Common myeloid progenitor, CD34-positive (primary cell): Measurements from ENCODE around the gene C2CD2.

ENCODE experiments used
- CTCF ChIA-PET: fragments of 350-600 bp; sonication (Branson Sonifier 250); formaldehyde crosslinking; loops from one replicate; lab custom pipeline; 2021; ENCODE audit warnings: antibody characterized with exemption; lab: Charles Lee
- POLR2A ChIA-PET: fragments of 350-600 bp; sonication (Branson Sonifier 250); formaldehyde crosslinking; loops from one replicate; lab custom pipeline; 2021; ENCODE audit warnings: antibody characterized with exemption; lab: Charles Lee
- DNase-seq, 3 donors: peaks; one replicate each; pipeline versions ENCODE4 v3.0.0 to v3.0.0-alpha.2; 2013
- H3K27ac ChIP-seq, 2 experiments: 1 replicate in 1 of 2; 2 replicates in 1 of 2; pipeline ENCODE4 v1.7.0; 2013; ENCODE audit warnings: inconsistent platforms in 2 of 2, low read length in 2 of 2, mild to moderate bottlenecking in 2 of 2, low read depth in 1 of 2, moderate library complexity in 1 of 2; ENCODE audit not compliant: severe bottlenecking in 2 of 2, insufficient read depth in 1 of 2, poor library complexity in 1 of 2
- H3K27me3 ChIP-seq, 5 experiments: replicated peaks in 2 of 5; 1 replicate in 3 of 5; 2 replicates in 2 of 5; pipeline versions ENCODE4 v1.6.1 to v1.7.0; 2013; ENCODE audit warnings: low read length in 4 of 5, mild to moderate bottlenecking in 2 of 5, moderate library complexity in 2 of 5, inconsistent platforms in 1 of 5; ENCODE audit not compliant: insufficient read depth in 5 of 5, control insufficient read depth in 4 of 5
- H3K36me3 ChIP-seq, 4 experiments: 1 replicate in 2 of 4; 2 replicates in 2 of 4; pipeline versions ENCODE4 v1.6.1 to v1.7.0; 2013; ENCODE audit warnings: low read length in 3 of 4, control low read depth in 1 of 4, mild to moderate bottlenecking in 1 of 4; ENCODE audit not compliant: control insufficient read depth in 4 of 4, insufficient read depth in 4 of 4
- H3K4me1 ChIP-seq, 4 experiments: 1 replicate in 3 of 4; 2 replicates in 1 of 4; pipeline versions ENCODE4 v1.6.1 to v1.7.1; 2013; ENCODE audit warnings: low read length in 3 of 4, mild to moderate bottlenecking in 3 of 4, control low read depth in 1 of 4, inconsistent platforms in 1 of 4, moderate library complexity in 1 of 4; ENCODE audit not compliant: control insufficient read depth in 4 of 4, insufficient read depth in 4 of 4; ENCODE audit errors: control extremely low read depth in 1 of 4
- H3K4me3 ChIP-seq, 7 experiments: 1 replicate in 4 of 7; 2 replicates in 3 of 7; pipeline versions ENCODE4 v1.5.1 to v1.7.0; 2013; ENCODE audit warnings: mild to moderate bottlenecking in 7 of 7, low read length in 6 of 7, moderate library complexity in 6 of 7, inconsistent platforms in 2 of 7, low read depth in 2 of 7, control low read depth in 1 of 7; ENCODE audit not compliant: insufficient read depth in 4 of 7, control insufficient read depth in 1 of 7; ENCODE audit errors: extremely low read depth in 1 of 7
- H3K9me3 ChIP-seq, 5 experiments: 1 replicate in 4 of 5; 2 replicates in 1 of 5; pipeline versions ENCODE4 v1.6.1 to v1.7.1; 2013; ENCODE audit warnings: low read length in 4 of 5, mild to moderate bottlenecking in 2 of 5, inconsistent platforms in 1 of 5, low read depth in 1 of 5, moderate library complexity in 1 of 5; ENCODE audit not compliant: control insufficient read depth in 4 of 5, insufficient read depth in 2 of 5; ENCODE audit errors: control extremely low read depth in 1 of 5
- WGBS: methylation state at CpG from one replicate; pipeline ENCODE4 v1.1.5; 2013; ENCODE audit not compliant: insufficient coverage; 5-methylcytosine and 5-hydroxymethylcytosine counted together

Gene C2CD2

GRCh38 chr21:41917531-41917930, 36.3 kb downstream of the C2CD2 start:
- POLR2A ChIA-PET: no interaction called here
- CTCF ChIA-PET: interaction anchor here (1.0 to 1.2 kb wide), 3 partner anchors 9 to 100 kb away, joined by 3 to 4 read pairs (median 3); no protein-coding TSS in a partner anchor

GRCh38 chr21:41916888-41917433, 36.9 kb downstream of the C2CD2 start:
- peaks cover 19 to 66% (median 60%) of the 10 kb centered on the region in 4 experiments for H3K36me3 ChIP-seq
- peaks cover 11 to 21% (median 19%) of the 10 kb centered on the region in 4 experiments for H3K4me1 ChIP-seq
- no peak overlapping the region for H3K4me3 ChIP-seq
- no peaks in the 10 kb centered on the region for H3K9me3 ChIP-seq
- no peak overlapping the region for H3K27ac ChIP-seq
- POLR2A ChIA-PET: no interaction called here
- H3K27me3 ChIP-seq: no peaks in the 10 kb centered on the region
- WGBS: 85% methylated on average over 2 of the region's 3 CpGs
- DNase-seq: peak in 2 of 3 donors; percentile 14 to 17
- CTCF ChIA-PET: interaction anchor here (0.9 to 1.2 kb wide), 4 partner anchors 10 to 100 kb away, joined by 3 to 4 read pairs (median 3); no protein-coding TSS in a partner anchor

More at GRCh38 chr21:41917531-41917930, 36.3 kb downstream of the C2CD2 start:
- no peak for DNase-seq
- peaks cover 18 to 64% (median 58%) of the 10 kb centered on the region in 4 experiments for H3K36me3 ChIP-seq
- no peak overlapping the region for H3K27ac ChIP-seq
- peaks cover 11 to 27% (median 25%) of the 10 kb centered on the region in 4 experiments for H3K4me1 ChIP-seq
- H3K9me3 ChIP-seq: no peaks in the 10 kb centered on the region
- WGBS: 96% methylated on average over 4 of the region's 4 CpGs
- no peaks in the 10 kb centered on the region for H3K27me3 ChIP-seq
- H3K4me3 ChIP-seq: no peak overlapping the region

- H3K36me3 ChIP-seq: peaks cover 20 to 79% (median 74%) of the 10 kb centered on the region in 4 experiments
- H3K4me3 ChIP-seq: no peak overlapping the region
- H3K4me1 ChIP-seq: peaks cover 0 to 1% (median under 1%) of the 10 kb centered on the region in 4 experiments
- no peak overlapping the region for H3K27ac ChIP-seq
- H3K27me3 ChIP-seq: no peaks in the 10 kb centered on the region
- no peak for DNase-seq
- ChIA-PET CTCF (interaction anchor here (0.8 to 1.3 kb wide), 2 partner anchors 17 to 28 kb away, joined by 3 read pairs; no protein-coding TSS in a partner anchor), POLR2A (no interaction called here)
- no peaks in the 10 kb centered on the region for H3K9me3 ChIP-seq
- 94% methylated on average over 6 of the region's 6 CpGs for WGBS
These were observed 38.9 kb downstream of the C2CD2 start for GRCh38 chr21:41914965-41915364.

- Histone ChIP-seq H3K9me3 (no peaks in the 10 kb centered on the region), H3K36me3 (peaks cover 20 to 85% (median 75%) of the 10 kb centered on the region in 4 experiments), H3K27ac (no peak overlapping the region), H3K4me3 (no peak overlapping the region), H3K27me3 (no peaks in the 10 kb centered on the region), H3K4me1 (no peaks in the 10 kb centered on the region)
- WGBS: 96% methylated on average over 11 of the region's 12 CpGs
- no peak for DNase-seq
- POLR2A ChIA-PET: no interaction called here
- CTCF ChIA-PET: interaction anchor here (0.8 to 1.3 kb wide), 2 partner anchors 18 to 29 kb away, joined by 3 read pairs; no protein-coding TSS in a partner anchor
These were observed 39.5 kb downstream of the C2CD2 start for GRCh38 chr21:41914358-41914757.

GRCh38 chr21:41913230-41913629, 40.6 kb downstream of the C2CD2 start:
- Histone ChIP-seq H3K9me3 (no peaks in the 10 kb centered on the region), H3K36me3 (peaks cover 24 to 86% (median 70%) of the 10 kb centered on the region in 4 experiments), H3K4me1 (no peaks in the 10 kb centered on the region), H3K27me3 (no peaks in the 10 kb centered on the region), H3K4me3 (no peak overlapping the region), H3K27ac (no peak overlapping the region)
- POLR2A ChIA-PET: no interaction called here
- CTCF ChIA-PET: no interaction called here
- DNase-seq: no peak
- 98% methylated on average over 9 of the region's 9 CpGs for WGBS

GRCh38 chr21:41908829-41909228, 45.0 kb downstream of the C2CD2 start:
- CTCF ChIA-PET: interaction anchor here (1.1 to 2.4 kb wide), 2 partner anchors 10 kb away, joined by 3 to 6 read pairs; no protein-coding TSS in a partner anchor
- POLR2A ChIA-PET: no interaction called here
- no peak for DNase-seq
- no CpG with 5 or more reads among the region's 3 CpGs for WGBS
- no peaks in the 10 kb centered on the region for H3K9me3 ChIP-seq
- H3K4me1 ChIP-seq: no peaks in the 10 kb centered on the region
- no peak overlapping the region for H3K4me3 ChIP-seq
- H3K36me3 ChIP-seq: peaks cover 29 to 84% (median 63%) of the 10 kb centered on the region in 4 experiments
- H3K27me3 ChIP-seq: no peaks in the 10 kb centered on the region
- H3K27ac ChIP-seq: no peak overlapping the region
